Measurements from ENCODE around the gene ITCH.

Gene ITCH

DNA sequence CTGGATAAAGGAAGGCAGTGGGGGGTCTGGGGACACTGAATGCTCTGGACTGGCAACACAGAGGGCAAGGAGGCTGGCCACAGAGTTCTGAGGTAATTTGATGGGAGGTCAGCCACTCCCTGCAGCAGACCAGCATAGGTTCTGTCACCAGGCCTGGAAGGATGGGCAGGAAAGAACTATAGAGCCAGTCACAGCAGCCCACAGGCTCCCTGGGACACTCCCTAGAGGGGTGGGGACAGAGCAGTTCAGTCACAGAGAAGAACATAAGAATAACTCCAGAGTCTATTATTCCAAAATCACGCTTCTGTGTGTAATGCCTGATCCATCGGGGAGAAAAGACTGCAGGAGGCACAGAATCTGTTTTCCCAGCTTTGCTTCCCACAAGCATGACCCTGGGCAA is 172.8 kb downstream of the ITCH start:
- no peak for DNase-seq

DNA sequence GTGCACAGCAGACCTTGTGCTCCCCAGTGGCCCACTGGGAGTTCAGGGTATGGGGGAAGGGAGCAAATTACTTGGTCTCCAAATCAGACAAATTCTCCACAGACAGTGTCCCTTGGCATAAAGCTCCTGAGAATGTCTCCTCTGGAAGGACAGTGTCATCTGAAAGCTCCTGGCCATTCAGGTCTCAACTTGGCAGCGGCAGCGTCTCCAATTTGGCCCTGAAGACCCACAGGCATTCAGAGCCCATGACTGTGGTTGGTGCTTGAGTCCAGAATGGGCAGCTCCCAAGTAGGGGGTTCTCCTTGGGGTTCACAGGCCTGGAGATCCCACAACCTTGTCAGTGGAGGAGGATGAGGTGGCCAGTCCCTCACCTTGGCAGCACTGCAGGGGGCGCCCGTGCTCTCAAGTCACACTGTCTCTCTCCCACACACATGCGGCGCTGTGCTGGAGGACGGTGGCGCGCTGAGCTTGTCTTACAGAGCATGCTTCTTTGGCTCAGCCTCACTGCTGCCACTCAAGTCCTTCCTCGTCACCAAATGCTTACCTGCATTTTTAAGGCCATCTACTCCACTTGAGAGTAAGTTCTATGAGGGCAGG is 173.8 kb downstream of the ITCH start:
- no peak for DNase-seq

DNA sequence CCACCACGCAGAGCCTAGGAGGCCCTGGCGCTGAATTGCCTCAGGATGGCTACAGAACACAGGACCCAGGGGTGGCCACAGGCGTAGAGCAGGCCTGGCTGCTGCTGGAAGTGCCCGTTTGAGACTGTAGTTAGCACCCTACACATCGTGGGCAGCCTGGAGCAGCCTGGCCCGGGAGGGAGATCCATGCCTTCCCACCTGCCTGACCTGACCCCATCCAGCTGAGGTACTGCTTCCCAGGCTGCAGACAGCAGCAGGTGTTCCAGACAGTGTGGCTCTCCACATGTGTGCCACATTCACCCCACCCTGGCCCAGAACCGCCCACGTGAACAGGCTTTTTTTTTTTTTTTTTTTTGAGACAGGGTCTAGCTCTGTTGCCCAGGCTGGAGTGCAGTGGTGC is 174.6 kb downstream of the ITCH start:
- DNase-seq: no peak

DNA sequence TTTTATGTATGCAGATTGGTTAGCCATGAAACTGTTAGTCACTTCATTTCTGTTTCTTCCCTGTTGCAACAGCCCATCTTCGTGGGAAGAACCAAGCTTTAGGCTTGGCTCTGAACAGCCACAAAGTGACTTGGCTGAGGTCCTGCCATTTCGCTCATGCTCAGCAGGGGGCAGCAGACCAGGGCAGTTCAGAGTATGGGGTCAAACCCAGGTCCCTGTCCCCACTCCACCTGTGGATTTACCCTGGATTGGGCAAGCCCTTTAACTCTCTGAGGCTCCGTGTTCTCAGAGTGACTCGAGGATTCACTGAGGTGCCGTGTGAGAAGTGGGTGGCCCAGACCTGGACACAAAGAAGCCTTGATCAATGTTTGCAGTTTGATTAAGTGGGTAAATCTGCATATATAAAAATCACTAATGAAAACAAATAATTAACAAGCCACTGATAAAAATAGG is 175.6 kb downstream of the ITCH start:
- DNase-seq: no peak

DNA sequence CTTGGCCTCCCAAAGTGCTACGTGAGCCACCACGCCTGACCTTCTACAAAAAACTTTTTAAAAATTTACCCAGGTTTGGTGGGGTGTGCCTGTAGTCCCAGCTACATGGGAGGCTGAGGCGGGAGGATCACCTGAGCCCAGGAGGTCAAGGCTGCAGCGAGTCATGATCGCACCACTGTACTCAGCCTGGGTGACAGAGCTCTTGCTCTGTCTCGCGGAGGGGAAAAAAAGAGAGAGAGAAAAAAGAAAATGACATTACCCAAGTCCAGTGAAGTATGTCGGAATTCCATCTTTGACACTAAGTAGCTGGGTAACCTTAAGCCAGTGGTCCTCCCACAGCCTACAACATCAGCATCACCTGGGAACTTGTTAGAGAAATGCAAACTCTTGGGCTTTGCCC is 176.7 kb downstream of the ITCH start:
- no peak for DNase-seq

DNA sequence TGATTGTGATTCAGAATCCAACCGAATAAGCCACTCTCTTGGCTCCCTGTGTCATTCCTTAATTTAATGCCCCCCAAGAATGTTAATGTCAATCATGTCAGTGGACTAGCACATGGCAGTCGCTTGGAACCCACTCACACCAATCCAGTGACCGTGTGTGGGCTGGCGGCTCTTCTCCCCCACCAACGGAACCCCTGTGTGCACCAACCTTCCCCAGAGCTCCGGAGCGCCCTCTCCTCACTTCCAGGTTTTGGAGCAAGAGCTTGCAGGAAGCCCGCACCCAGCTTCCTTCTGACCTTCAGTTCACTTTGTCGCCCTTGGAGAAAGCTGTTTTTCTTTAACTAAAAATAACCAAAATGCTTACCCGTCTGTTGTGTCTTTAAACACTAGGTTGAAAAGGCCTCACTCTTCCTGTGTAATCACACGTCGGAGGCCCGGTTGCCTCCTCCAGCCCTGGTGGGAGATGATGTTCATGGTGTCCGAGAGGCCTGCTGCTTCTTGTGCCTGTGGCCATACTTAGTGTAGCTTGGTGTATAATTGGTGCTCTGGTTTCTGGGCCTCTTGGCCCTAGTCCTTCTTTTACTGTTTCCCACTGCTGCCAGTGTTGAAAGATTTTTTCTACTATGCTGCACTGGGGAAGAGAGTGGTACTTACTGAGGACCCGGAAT is 177.7 kb downstream of the ITCH start:
- no peak for DNase-seq

DNA sequence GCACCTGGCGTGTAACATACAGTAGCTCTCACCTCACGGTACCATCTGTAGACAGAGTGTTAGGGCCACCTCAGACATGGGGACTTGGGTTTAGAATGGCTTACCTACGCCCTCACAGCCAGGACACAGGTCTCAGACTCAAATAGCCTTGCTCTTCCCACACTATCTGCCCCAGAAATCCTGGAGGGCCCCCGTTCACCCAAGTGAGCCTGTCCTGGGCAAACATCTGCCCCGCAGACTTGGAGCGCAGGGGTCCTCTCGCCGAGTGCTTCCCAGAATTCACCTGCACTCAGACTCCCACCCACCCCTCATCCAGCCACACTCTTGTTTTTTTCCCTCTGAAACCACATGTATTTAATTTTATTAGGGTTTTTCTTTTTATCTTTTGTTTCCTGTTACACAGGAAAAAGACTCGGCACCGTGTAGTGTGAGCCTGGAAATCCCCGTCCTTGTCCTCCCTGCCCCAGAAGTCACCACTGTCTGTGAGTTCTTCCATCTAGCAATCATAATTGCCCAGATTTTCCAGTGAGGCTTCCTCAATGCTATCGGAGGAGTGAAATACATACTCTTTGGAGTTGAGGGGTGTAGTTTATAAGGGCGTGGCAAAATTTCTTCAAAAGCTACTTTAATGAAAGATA is 178.3 kb downstream of the ITCH start:
- DNase-seq: no peak

DNA sequence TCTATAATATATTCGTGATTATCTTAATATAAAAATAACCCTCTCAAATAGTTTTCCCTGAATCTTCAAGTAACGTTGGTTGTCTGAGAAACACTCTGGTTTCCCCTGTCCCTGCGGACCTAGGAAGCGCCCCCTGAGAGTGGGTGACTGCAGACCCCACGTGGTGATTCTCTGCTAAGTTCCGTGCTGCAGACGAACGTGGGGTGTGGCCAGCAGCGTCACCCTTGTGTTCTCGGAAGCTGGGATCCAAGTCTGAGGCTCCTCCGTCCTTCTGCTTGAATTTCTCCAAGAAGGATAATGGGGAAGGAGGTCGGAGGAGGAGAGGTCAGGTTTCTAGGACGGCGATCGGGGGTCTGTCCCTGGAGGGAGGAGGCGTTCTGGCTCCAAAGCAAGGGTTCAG is 178.8 kb downstream of the ITCH start:
- DNase-seq: no peak

DNA sequence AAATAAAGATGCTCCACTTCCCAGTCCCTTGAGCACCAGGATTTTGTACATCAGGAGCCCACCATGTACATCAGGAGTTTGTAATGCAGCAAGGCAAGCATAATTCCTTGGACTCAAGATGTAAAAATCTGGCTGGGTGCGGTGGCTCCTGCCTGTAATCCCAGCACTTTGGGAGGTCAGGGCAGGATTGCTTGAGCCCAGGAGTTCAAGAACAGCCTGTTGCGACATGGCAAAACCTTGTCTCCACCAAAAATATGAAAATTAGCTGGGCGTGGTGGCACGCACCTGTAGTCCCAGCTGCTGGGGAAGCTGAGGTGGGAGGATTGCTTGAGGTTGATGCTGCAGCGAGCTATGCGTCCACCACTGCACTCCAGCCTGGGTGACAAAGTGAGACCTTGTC is 179.4 kb downstream of the ITCH start:
- DNase-seq: no peak

DNA sequence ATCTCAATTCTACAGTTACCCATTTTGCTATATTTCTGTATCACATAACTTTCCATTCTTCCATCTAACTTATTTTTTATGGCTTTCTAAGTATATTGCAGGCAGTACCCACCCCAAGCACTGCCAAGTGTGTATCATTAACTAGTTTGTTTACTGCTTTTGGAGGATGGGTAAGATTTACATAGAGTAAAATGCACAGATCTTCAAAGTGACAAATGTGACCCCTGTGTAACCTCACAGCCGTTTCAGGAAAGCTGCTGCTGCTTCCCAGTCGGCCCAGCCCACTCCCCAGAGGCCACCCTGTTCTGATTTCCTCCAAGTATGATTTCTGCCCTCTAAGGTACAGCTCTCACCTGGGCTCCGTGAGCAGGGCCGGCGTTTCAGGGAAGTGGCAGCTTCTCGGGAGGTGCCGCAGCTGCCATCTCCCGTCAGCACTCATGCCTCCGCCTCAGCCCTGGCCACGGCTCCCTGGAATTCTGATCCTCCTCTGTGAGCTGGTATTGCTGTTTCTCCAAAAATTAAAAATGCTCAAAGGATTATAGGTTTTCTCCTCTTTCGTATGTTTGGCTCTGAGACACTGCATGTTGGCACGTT is 180.5 kb downstream of the ITCH start:
- DNase-seq: no peak

DNA sequence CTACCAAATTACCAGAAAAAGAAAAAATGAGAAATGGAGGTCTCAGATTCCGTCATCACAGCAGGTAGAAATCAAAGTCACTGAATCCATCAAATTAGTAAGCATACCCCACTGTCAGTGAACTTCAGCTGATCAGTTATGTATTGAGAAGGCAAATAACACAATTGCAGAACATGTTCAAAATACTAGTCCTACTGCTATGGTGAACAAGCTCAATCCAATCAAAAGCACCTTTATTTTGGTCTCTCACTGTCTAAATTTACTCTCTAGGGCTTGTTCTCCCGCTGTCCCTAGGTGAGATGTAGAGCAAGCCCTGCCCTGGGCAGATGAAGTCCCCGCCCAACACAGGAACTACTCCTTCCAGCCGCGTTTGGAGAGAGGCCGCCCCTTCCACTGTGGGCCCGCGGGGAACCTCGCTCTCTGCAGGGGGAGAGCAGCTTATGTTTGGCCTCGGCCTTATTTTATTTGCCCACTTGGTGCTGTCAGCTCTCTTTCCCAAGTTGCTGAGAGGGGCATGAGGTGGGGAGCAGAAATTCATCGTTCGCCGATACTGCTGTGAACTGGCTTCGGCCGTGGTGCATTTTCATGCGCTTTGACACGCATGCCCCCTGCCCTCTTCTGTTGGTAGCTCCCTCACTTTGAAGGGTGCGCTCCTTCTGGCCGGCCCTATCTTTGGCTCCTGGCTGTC is 181.2 kb downstream of the ITCH start:
- no peak for DNase-seq

DNA sequence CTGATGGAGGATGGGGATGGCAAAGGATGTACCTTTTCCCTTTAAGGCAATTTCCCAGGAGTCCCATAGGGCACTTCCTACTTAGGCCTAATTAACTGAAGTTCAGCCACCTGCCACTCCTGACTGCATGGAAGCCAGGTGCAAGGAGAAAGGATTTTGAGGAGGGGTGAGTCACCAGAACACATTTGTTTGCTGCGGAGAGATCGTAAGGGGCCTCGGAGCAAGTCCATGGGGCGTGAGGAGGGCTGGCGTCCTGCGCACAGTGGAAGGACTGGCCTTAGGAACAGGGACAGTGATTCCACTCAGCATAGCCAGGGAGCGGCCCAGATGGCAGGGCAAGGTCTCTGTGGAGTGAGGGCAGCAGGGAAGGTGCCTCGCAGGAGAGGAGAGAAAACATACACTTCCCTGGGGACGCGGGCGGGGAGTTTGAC is 183.7 kb downstream of the ITCH start:
- peak; percentile 64 for DNase-seq

DNA sequence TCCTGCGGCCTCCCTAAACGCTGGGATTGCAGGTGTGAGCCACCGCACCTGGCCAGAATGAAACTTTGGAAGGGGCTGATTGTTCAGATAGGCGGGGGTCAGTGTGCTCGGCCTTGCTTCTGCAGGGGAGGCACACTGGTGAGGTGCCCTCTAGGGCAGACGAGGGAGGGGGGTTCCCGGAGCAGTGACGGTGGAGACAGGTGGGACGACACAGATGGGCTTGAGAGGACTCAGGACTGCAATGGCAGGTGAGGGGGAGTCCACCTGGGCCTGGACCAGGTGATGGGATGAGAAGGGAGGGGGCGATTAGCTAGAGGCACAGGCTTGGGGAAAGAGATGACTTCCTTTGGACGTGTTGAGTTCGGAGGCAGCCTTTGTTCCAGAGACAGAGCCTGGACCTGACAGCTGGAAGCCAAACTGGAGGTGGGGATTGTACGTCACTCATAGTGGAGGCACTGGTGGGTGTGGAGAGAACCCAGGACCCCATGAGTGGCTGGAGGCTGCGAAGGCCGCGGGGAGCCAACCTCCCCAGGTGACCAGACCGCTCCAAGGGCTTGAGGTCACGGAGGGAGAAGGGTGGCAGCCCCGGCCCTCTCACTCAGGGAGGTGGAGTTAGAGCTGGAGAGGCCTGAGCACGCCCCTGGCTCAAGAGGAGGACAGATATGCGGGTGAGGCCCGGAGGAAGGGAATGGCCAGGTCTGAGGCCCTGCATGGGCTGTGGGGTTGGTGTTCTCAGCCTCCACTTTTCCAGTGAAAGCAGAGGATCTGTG is 185.0 kb downstream of the ITCH start:
- DNase-seq: no peak

DNA sequence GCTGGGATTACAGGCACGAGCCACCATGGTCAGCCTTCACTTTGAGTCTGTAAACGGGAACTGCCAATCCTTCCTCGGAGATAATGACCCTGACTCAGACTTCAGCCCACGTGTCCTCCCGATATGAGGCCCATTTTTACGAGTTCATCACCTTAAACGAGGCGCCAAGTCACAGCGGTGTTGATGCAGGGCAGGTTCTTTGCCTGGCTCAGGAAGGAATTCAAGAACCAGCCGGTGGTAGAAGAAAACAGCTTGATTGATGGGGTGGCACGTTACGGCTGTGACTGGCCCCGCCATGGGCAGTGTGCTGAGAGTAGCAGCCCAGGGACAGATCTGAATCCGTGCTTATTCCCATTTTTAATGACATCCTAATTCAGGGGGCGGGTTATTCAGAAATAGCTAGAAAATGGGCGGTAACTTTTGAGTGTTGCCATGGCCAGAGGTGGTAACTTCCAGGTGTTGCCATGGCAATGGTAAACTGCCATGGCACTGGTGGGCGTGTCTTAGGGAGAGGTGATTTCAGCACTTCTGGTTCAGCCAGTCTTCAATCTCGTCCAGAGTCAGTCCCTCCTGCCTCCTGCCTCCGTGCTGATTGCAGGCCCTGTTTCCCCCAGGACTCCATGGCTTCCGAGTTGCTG is 186.3 kb downstream of the ITCH start:
- DNase-seq: no peak

DNA sequence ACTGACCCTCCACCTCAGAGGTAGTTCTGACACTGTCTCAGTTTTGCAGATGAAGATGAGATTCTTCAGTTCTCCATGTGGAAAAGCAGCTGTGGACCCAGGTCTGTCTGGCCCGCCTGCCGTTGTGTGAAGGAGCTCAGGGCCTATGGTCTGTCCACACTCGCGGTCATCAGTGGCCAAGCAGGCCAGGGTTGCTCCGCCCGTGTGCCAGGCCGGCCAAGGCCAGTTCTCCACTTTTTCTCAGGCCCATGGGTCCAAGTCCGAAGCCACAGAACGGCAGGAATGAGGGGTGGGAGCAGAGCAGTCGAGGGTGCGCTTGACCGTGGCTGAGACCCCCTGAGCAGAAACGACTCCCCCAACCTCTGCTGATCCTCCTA is 186.8 kb downstream of the ITCH start:
- DNase-seq: no peak

DNA sequence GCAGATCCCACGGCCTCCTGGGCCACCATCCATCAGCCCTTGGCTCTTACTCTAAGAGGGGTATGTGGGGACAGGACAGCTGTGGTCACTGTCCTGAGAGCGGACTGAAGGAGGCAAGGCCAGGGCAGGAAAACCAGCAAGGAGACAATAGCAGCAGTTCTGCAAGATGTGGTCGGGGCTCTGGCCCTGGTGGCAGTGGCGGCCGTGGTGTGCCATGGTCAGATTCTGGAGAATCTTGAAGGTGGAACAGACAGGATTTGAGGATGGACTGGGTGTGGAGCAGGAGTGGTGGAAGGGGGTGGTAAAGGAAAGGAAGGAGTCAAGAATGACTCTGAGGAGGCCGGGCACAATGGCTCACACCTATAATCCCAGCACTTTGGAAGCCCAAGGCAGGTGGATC is 189.5 kb downstream of the ITCH start:
- DNase-seq: no peak

DNA sequence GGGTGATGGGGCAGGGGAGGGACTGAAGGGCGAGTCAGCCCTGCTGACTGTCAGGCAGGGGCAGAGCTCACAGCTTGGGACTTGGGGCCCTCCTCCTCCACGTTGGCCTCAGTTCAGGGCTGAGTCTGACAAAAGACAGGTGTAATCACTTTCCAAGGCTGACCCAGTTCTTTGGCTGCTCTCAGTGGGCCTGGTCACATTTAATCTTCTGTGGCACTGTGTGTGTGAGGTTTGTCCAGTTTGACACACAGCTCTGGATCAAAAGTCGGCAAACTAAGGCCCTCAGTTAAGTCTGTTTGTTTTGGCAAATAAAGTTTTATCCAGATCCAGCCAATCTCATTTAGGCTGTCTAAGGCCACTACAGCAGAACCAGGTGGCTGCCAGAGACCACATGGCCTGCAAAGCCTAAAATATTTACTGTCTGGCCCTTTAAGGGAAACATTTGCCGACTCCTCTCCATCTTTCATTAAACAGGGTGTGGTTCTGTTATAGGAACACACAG is 190.3 kb downstream of the ITCH start:
- no peak for DNase-seq

DNA sequence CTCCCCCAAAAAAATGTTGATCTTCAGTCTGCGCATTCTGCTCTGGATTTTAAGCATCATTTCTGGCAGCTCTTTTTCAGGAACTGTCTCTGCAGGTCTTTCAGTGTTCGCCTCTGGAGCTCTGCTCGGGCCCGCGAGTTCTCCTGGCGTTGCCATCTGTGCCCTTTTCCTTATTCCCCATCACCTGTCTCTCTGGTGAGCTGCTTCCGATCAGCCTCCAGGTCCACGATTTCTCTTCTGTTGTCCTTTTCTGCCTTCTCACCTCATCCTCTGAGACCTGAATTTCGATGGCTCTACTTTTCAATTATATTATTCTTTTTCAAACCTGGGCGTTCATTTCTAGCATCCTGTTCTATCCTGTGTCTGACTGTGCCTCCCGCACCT is 194.9 kb downstream of the ITCH start:
- no peak for DNase-seq

DNA sequence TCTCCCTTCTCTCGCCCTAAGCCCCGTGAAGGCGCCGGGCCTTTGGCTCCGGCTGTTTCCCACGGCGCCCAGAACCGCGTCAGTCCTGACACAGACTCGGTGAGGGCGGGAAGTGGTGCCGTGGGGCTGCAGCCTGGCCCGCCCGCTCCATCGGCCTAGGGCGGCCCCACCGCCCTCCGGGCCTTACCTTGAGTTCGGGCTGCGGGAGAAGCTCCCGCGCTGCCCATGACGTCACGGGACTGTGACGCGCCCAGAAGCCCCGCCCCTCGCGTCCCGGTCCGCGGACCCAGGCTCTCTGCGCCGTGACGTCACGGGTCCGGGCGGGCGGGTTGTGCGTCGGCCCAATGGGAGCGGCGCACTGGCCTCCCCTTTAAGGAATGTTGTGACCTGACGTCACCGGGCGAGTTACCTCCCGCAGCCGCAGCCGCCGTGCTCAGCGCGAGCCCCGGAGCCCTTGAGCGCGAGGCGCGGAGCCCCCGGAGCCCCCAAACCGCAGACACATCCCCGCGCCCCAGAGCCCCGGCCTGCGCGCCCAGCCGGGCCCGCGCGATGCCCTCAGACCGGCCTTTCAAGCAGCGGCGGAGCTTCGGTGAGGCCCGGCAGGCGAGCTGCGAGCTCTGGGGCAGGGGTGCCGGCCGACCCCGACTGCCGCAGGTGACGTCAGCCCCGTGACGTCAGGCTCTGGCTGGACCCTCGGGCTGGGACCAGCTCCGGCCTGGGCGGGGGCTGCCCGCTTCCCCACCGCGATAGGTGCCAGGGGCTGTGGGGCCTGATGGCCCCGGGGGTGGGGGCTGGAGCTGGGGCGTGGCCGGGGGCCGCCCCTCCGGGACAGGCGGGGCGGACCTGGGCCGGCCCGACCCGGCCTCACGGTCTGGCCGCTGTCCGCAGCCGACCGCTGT is 195.5 kb downstream of the ITCH start, which contains the start of gene MAP1LC3A:
Gene MAP1LC3A (plus strand): TSS at position 399 of the 899 bp plus-strand sequence. CDS start 151 bp downstream, at position 550.
- peak; percentile 64 for DNase-seq

DNA sequence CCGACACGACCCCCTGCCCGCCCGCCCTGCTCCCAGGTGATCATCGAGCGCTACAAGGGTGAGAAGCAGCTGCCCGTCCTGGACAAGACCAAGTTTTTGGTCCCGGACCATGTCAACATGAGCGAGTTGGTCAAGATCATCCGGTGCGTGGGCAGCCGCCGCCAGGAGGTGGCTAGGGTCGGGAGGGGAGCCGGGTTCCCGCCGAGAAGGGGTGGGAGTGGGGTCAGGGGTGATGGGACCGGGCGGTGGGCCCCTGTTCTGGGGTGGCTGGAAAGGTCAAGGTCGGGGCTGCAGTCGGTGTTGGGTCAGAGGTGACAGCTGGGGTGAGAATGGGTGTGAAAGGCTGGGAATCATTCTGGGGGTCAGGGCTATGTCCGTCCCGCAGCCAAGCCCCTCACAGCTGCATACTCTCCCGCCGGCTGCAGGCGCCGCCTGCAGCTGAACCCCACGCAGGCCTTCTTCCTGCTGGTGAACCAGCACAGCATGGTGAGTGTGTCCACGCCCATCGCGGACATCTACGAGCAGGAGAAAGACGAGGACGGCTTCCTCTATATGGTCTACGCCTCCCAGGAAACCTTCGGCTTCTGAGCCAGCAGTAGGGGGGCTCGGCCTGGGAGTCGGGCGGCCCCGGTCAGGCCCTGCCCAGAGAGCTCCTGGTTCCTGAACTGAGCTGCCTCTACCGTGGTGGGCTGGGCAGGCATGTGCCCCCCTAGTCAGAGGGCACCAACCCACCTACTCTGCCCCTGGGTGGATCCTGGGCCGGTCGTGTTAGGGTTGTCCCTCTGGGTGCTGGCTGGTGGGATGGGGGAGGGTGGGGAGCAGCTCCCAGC is 196.5 kb downstream of the ITCH start:
- DNase-seq: no peak

Data from NCI-H2029 treated with DMSO at 0.1 percent for 48 hours (cell line).